AG09309 (cell line): ENCODE data around the gene SSC5D.

Source experiments
- DNase-seq: peaks from one replicate; pipeline ENCODE4 v3.0.0-alpha.2; 2010; ENCODE audit warnings: low read depth
- H3K4me3 ChIP-seq: 2 replicates; pipeline ENCODE4 v1.5.1; 2011; ENCODE audit warnings: mild to moderate bottlenecking, low read depth, low read length, moderate library complexity; ENCODE audit not compliant: control insufficient read depth
- CTCF ChIP-seq: IDR thresholded peaks from 2 replicates; pipeline ENCODE4 v1.5.1; 2011; ENCODE audit warnings: mild to moderate bottlenecking, low read depth, low read length, inconsistent platforms; ENCODE audit not compliant: insufficient read depth, control insufficient read depth; ENCODE audit errors: missing control alignments

Gene SSC5D

GRCh38 chr19:55519451-55520311, 31.4 kb downstream of the SSC5D start:
- H3K4me3 ChIP-seq: no peak overlapping the region
- peak; percentile 81 for DNase-seq
- no peak for TF ChIP-seq CTCF

- DNase-seq: no peak
- TF ChIP-seq CTCF: no peak
- H3K4me3 ChIP-seq: no peak overlapping the region
Observed at GRCh38 chr19:55520691-55521292, 32.6 kb downstream of the SSC5D start.

- no peak for DNase-seq
- no peak for TF ChIP-seq CTCF
- no peak overlapping the region for H3K4me3 ChIP-seq
Observed at GRCh38 chr19:55525289-55526101, 37.3 kb downstream of the SSC5D start.

- H3K4me3 ChIP-seq: no peak overlapping the region
- TF ChIP-seq CTCF: no peak
- no peak for DNase-seq
Observed at GRCh38 chr19:55526216-55527196, 38.3 kb downstream of the SSC5D start.

GRCh38 chr19:55527197-55528029, 39.2 kb downstream of the SSC5D start:
- no peak for TF ChIP-seq CTCF
- DNase-seq: no peak
- H3K4me3 ChIP-seq: no peak overlapping the region
